Activated CD4-positive, alpha-beta T cell treated with anti-CD3 and anti-CD28 coated beads for 36 hours (primary cell): ENCODE measurements around the gene PLEKHG5. TPM values are rescaled to one million over a fixed set of nuclear protein-coding genes. Genes with fewer than 3 reads are reported as not detected.
"Not testable (repeated sequence)": the region's sequence is repeated elsewhere in the genome, so short reads cannot be mapped to it uniquely, and the experiment has no call there.

Experiments used
- ATAC-seq: fragments of 200-7000 bp; cut with Tn5 transposase; one replicate; pipeline ENCODE4 v1.10.0; 2021; ENCODE audit warnings: mild to moderate bottlenecking, moderate library complexity
- CTCF ChIA-PET: fragments of 350-600 bp; sonication (Branson Sonifier 250); formaldehyde crosslinking; loops from one replicate; lab custom pipeline; 2021; ENCODE audit warnings: antibody characterized with exemption; lab: Charles Lee
- POLR2A ChIA-PET: fragments of 350-600 bp; sonication (Branson Sonifier 250); formaldehyde crosslinking; loops from one replicate; lab custom pipeline; 2021; ENCODE audit warnings: antibody characterized with exemption, inconsistent platforms; lab: Charles Lee
- DNase-seq: peaks from one replicate; pipeline ENCODE4 v3.0.0-alpha.2; 2020
- H3K27ac Mint-ChIP-seq: one replicate; pipeline ENCODE4 v1.8.0; 2021; ENCODE audit warnings: mixed read lengths
- H3K27me3 Mint-ChIP-seq: one replicate; pipeline ENCODE4 v1.8.0; 2021; ENCODE audit warnings: mixed read lengths
- H3K36me3 Mint-ChIP-seq: one replicate; pipeline ENCODE4 v1.8.0; 2021; ENCODE audit warnings: low read depth, mixed read lengths
- H3K4me1 Mint-ChIP-seq: one replicate; pipeline ENCODE4 v1.8.0; 2021; ENCODE audit warnings: mixed read lengths
- H3K4me3 Mint-ChIP-seq: one replicate; pipeline ENCODE4 v1.8.0; 2021; ENCODE audit warnings: mild to moderate bottlenecking, moderate library complexity, mixed read lengths
- H3K9me3 Mint-ChIP-seq: one replicate; pipeline ENCODE4 v1.8.0; 2021; ENCODE audit warnings: low read depth, mixed read lengths
- intact Hi-C, 2 experiments: fragments of 100-400 bp; cut with DNase I in 1 of 2; cut with micrococcal nuclease in 1 of 2; formaldehyde crosslinking; loops; one replicate each; pipeline versions ENCODE4 v1.14.2 to v1.15.1; 2022 to 2024; cut with DNase I, micrococcal nuclease
- total RNA-seq, 2 experiments: library from RNA; stranded (reverse); gene quantifications; one replicate each; pipeline ENCODE4 v1.2.3, GENCODE V29; 2021

Gene PLEKHG5
- total RNA-seq, 2 experiments from 2014 or later = 0.76 to 1.1 TPM

- H3K4me1 Mint-ChIP-seq = peaks cover 6% of the 10 kb centered on the region
- no peaks in the 10 kb centered on the region for H3K36me3 Mint-ChIP-seq
- ATAC-seq (peak; percentile 86), DNase-seq (peak; percentile 89)
- no peaks in the 10 kb centered on the region for H3K9me3 Mint-ChIP-seq
- H3K4me3 Mint-ChIP-seq = no peak overlapping the region
- ChIA-PET POLR2A (no interaction called here), CTCF (interaction anchor here (0.6 to 3.4 kb wide), 11 partner anchors 10 to 1090 kb away, joined by 3 to 17 read pairs (median 3); partner anchors contain the start of gene RNF207)
- intact Hi-C loops = loop anchor here (1.0 to 5.0 kb wide), 2 partner anchors 47 kb away; partner anchors contain the start of gene ACOT7 (in 1 of the 2)
- H3K27ac Mint-ChIP-seq = no peak overlapping the region
- peaks cover 18% of the 10 kb centered on the region for H3K27me3 Mint-ChIP-seq
Observed at GRCh38 chr1:6440198-6441126, 51.0 kb downstream of the PLEKHG5 start.

- DNase-seq = peak; percentile 85
- POLR2A ChIA-PET = no interaction called here
- CTCF ChIA-PET = interaction anchor here (0.6 to 4.5 kb wide), 22 partner anchors 8 to 190 kb away, joined by 3 to 55 read pairs (median 6); partner anchors contain the start of genes HES2 and PLEKHG5
Observed at GRCh38 chr1:6438047-6438525, 53.4 kb downstream of the PLEKHG5 start.

GRCh38 chr1:6437012-6437700 lies 54.3 kb downstream of the PLEKHG5 start:
- H3K4me3 Mint-ChIP-seq, ATAC-seq, H3K36me3 Mint-ChIP-seq, DNase-seq, H3K9me3 Mint-ChIP-seq, POLR2A ChIA-PET, H3K27ac Mint-ChIP-seq, H3K4me1 Mint-ChIP-seq: not testable (repeated sequence)
- CTCF ChIA-PET = interaction anchor here (0.6 to 4.5 kb wide), 15 partner anchors 11 to 190 kb away, joined by 3 to 55 read pairs (median 8); partner anchors contain the start of genes HES2 and PLEKHG5
- peaks cover 16% of the 10 kb centered on the region for H3K27me3 Mint-ChIP-seq
- intact Hi-C loops = loop anchor here in 1 of 2 experiments (5.0 kb wide), 1 partner anchor 190 kb away; no protein-coding TSS in a partner anchor

More at GRCh38 chr1:6438047-6438525, 53.4 kb downstream of the PLEKHG5 start:
- H3K4me3 Mint-ChIP-seq = no peak overlapping the region
- H3K4me1 Mint-ChIP-seq = peaks cover 2% of the 10 kb centered on the region
- H3K27ac Mint-ChIP-seq = no peak overlapping the region
- H3K9me3 Mint-ChIP-seq = no peaks in the 10 kb centered on the region
- intact Hi-C loops = loop anchor here (1.0 to 5.0 kb wide), 3 partner anchors 13 to 191 kb away; partner anchors contain the start of gene ESPN (in 1 of the 2)
- ATAC-seq = peak; percentile 72
- no peaks in the 10 kb centered on the region for H3K36me3 Mint-ChIP-seq
- peaks cover 16% of the 10 kb centered on the region for H3K27me3 Mint-ChIP-seq

GRCh38 chr1:6436277-6436676 lies 55.2 kb downstream of the PLEKHG5 start:
- POLR2A ChIA-PET, H3K9me3 Mint-ChIP-seq, ATAC-seq, H3K27ac Mint-ChIP-seq, H3K4me3 Mint-ChIP-seq, H3K4me1 Mint-ChIP-seq, DNase-seq, H3K36me3 Mint-ChIP-seq: not testable (repeated sequence)
- intact Hi-C loops = loop anchor here in 1 of 2 experiments (5.0 kb wide), 1 partner anchor 189 kb away; no protein-coding TSS in a partner anchor
- CTCF ChIA-PET = interaction anchor here (4.5 kb wide), 1 partner anchor 15 kb away, joined by 55 read pairs; the partner anchor contains the start of gene HES2
- peaks cover 13% of the 10 kb centered on the region for H3K27me3 Mint-ChIP-seq

- CTCF ChIA-PET = interaction anchor here (4.5 kb wide), 1 partner anchor 14 kb away, joined by 55 read pairs; the partner anchor contains the start of gene HES2
- H3K27ac Mint-ChIP-seq = no peak overlapping the region
- intact Hi-C loops = loop anchor here in 1 of 2 experiments (5.0 kb wide), 1 partner anchor 188 kb away; no protein-coding TSS in a partner anchor
Observed at GRCh38 chr1:6435547-6435946, 55.9 kb downstream of the PLEKHG5 start.

GRCh38 chr1:6435129-6435528 lies 56.3 kb downstream of the PLEKHG5 start:
- Mint-ChIP-seq H3K36me3 (no peaks in the 10 kb centered on the region), H3K27ac (no peak overlapping the region), H3K9me3 (no peaks in the 10 kb centered on the region), H3K4me3 (no peak overlapping the region), H3K4me1 (peaks cover 2% of the 10 kb centered on the region), H3K27me3 (peaks cover 10% of the 10 kb centered on the region)
- intact Hi-C loops = loop anchor here in 1 of 2 experiments (5.0 kb wide), 1 partner anchor 188 kb away; no protein-coding TSS in a partner anchor
- ChIA-PET CTCF (interaction anchor here (0.6 to 4.5 kb wide), 3 partner anchors 9 to 116 kb away, joined by 3 to 55 read pairs (median 4); partner anchors contain the start of gene HES2), POLR2A (no interaction called here)
- DNase-seq (no peak), ATAC-seq (no peak)

More at GRCh38 chr1:6435547-6435946, 55.9 kb downstream of the PLEKHG5 start:
- no peaks in the 10 kb centered on the region for H3K9me3 Mint-ChIP-seq
- H3K4me1 Mint-ChIP-seq = peaks cover 2% of the 10 kb centered on the region
- POLR2A ChIA-PET = no interaction called here
- DNase-seq = no peak
- H3K36me3 Mint-ChIP-seq = no peaks in the 10 kb centered on the region
- peaks cover 10% of the 10 kb centered on the region for H3K27me3 Mint-ChIP-seq
- no peak for ATAC-seq
- H3K4me3 Mint-ChIP-seq = no peak overlapping the region

GRCh38 chr1:6434186-6434585 lies 57.3 kb downstream of the PLEKHG5 start:
- DNase-seq (no peak), ATAC-seq (no peak)
- Mint-ChIP-seq H3K36me3 (no peaks in the 10 kb centered on the region), H3K9me3 (no peaks in the 10 kb centered on the region), H3K4me1 (peaks cover under 1% of the 10 kb centered on the region), H3K27me3 (peaks cover 6% of the 10 kb centered on the region), H3K4me3 (no peak overlapping the region), H3K27ac (no peak overlapping the region)
- ChIA-PET CTCF (interaction anchor here (0.6 kb wide), 1 partner anchor 115 kb away, joined by 4 read pairs; no protein-coding TSS in a partner anchor), POLR2A (no interaction called here)
- intact Hi-C loops = no loop called here

- DNase-seq, H3K9me3 Mint-ChIP-seq, intact Hi-C loops, H3K27ac Mint-ChIP-seq, H3K36me3 Mint-ChIP-seq, H3K4me1 Mint-ChIP-seq, ATAC-seq, H3K4me3 Mint-ChIP-seq, H3K27me3 Mint-ChIP-seq: not testable (repeated sequence)
- ChIA-PET POLR2A (interaction anchor here (0.5 kb wide), 1 partner anchor 104 kb away, joined by 4 read pairs; no protein-coding TSS in a partner anchor), CTCF (interaction anchor here (1.1 to 1.6 kb wide), 3 partner anchors 9 to 11 kb away, joined by 3 to 5 read pairs (median 3); no protein-coding TSS in a partner anchor)
Observed at GRCh38 chr1:6431645-6432579, 59.6 kb downstream of the PLEKHG5 start.

GRCh38 chr1:6429660-6430411 lies 61.6 kb downstream of the PLEKHG5 start:
- ChIA-PET POLR2A (interaction anchor here (0.5 kb wide), 1 partner anchor 151 kb away, joined by 5 read pairs; no protein-coding TSS in a partner anchor), CTCF (interaction anchor here (1.4 kb wide), 1 partner anchor 9 kb away, joined by 7 read pairs; no protein-coding TSS in a partner anchor)
- H3K4me1 Mint-ChIP-seq, H3K36me3 Mint-ChIP-seq, ATAC-seq, H3K27ac Mint-ChIP-seq, H3K9me3 Mint-ChIP-seq, intact Hi-C loops, H3K4me3 Mint-ChIP-seq, DNase-seq: not testable (repeated sequence)
- peaks cover 11% of the 10 kb centered on the region for H3K27me3 Mint-ChIP-seq
